Ovary (tissue), 9 donors: ENCODE results near the gene RANBP17. TPM values are rescaled to one million over a fixed set of nuclear protein-coding genes. Genes with fewer than 3 reads are reported as not detected.

Experiments used
- DNase-seq, 5 donors: peaks; one replicate each; pipeline ENCODE4 v3.0.0-alpha.2; 2019 to 2020
- H3K27ac ChIP-seq, 2 donors: fragments of 200-600 bp; one replicate each; pipeline versions ENCODE4 v1.5.1 to v1.8.0; 2019 to 2022
- H3K27me3 ChIP-seq: fragments of 200-600 bp; one replicate; pipeline ENCODE4 v1.8.0; 2022
- H3K36me3 ChIP-seq: fragments of 200-600 bp; sonication (generic); one replicate; pipeline ENCODE4 v1.5.1; 2019
- H3K4me1 ChIP-seq: one replicate; pipeline ENCODE4 v1.8.1; 2013; ENCODE audit warnings: mild to moderate bottlenecking, moderate library complexity; ENCODE audit not compliant: insufficient read depth
- H3K4me3 ChIP-seq: fragments of 200-600 bp; sonication (generic); one replicate; pipeline ENCODE4 v1.5.1; 2017
- H3K9me3 ChIP-seq, 2 donors: fragments of 200-600 bp in 1 of 2; sonication (generic) in 1 of 2; one replicate each; pipeline versions ENCODE4 v1.5.1 to v1.8.1; 2013 to 2019; ENCODE audit warnings: mild to moderate bottlenecking in 1 of 2, moderate library complexity in 1 of 2
- CTCF ChIP-seq, 3 donors: fragments of 450-650 bp in 2 of 3; fragments of 200-600 bp in 1 of 3; IDR thresholded peaks; one replicate each; pipeline versions ENCODE4 v1.5.1 to v1.8.0; 2016 to 2022; ENCODE audit warnings: antibody characterized with exemption in 3 of 3, mild to moderate bottlenecking in 1 of 3
- EP300 ChIP-seq: sonication (generic); formaldehyde crosslinking; IDR thresholded peaks from one replicate; pipeline ENCODE4 v1.6.1; 2017; ENCODE audit warnings: antibody characterized with exemption
- POLR2A ChIP-seq: fragments of 450-650 bp; IDR thresholded peaks from one replicate; pipeline ENCODE4 v1.6.1; 2017; ENCODE audit warnings: antibody characterized with exemption, mild to moderate bottlenecking, moderate library complexity
- WGBS, 3 donors: extraction: QIAGEN DNeasy Blood & Tissue Kit in 1 of 3; methylation state at CpG; one replicate each; pipeline versions ENCODE4 v1.1.5 to v1.1.7; 2013 to 2017; 5-methylcytosine and 5-hydroxymethylcytosine counted together
- intact Hi-C, 4 donors: fragments of 100-400 bp; cut with DNase I; formaldehyde crosslinking; loops; one replicate each; pipeline versions ENCODE4 v1.11.0 to v1.15.1; 2022 to 2023
- polyA plus RNA-seq, 2 donors: library from polyadenylated mRNA; stranded (reverse); fragments of 200-250 nt in 1 of 2; fragments of 350-450 nt in 1 of 2; fragmentation: Illumina TruSeq in 1 of 2; extraction: RNeasy Lipid Tissue Mini Kit (QIAGEN cat#74804) in 1 of 2; gene quantifications; one replicate each; pipeline ENCODE4 v1.2.3, GENCODE V29; 2013 to 2014
- total RNA-seq, 7 donors: library from RNA; depleted of rRNA in 2 of 7; stranded (reverse); fragments of >200 nt in 2 of 7; fragmentation: NEBNext Ultra II Directional in 3 of 7; extraction: Animal tissue kit (Norgen Biotek cat#: 25700) in 3 of 7; gene quantifications; one replicate each; pipeline versions ENCODE4 v1.1.0 to v1.2.4, GENCODE V29; 2016 to 2023
- donor health status: DM: no; HTN: no; CAD: no; lungs with moderate emphysema.
- donor health status: DM: no; HTN: no; CAD: no.
- donor health status: Bipolar disorder and iron deficiency.
- donor health status: DM: yes; HTN: yes; CAD: no.
- donor health status: DM: no; HTN: no; CAD: no.
- donor health status: DM: yes; HTN: yes; CAD: no.

Gene RANBP17
- total and polyA plus RNA-seq, 9 donors, result 1.3 to 16.1 (median 8.5) TPM

DNA sequence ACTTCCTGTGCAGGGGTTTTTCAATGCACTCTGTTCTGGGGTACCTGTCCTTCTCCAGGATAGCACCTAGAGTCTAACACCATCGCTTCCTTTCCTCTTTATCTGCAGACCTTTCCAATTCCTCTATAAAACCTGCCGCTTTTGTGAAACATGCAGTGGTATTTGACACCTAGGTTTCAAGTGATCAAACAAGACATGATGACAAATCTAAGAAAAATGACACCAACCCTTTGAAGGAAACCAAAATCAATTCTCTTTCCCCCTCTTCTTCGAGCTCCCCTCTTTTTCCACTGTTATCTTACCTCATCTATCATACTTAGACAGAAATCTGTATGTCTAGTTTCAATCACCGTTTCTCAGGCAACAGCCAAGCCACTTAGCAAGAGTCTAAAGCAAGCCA, 25.6 kb upstream of the RANBP17 start:
- Histone ChIP-seq H3K27me3 (no peaks in the 10 kb centered on the region), H3K4me1 (no peaks in the 10 kb centered on the region), H3K27ac (no peak overlapping the region), H3K9me3 (no peaks in the 10 kb centered on the region), H3K36me3 (no peaks in the 10 kb centered on the region), H3K4me3 (no peak overlapping the region)
- DNase-seq, result no peak
- WGBS, 3 donors, result 63 to 81% (median 65%) methylated on average over 4 of the region's 4 CpGs
- TF ChIP-seq POLR2A (no peak), CTCF (IDR thresholded peaks at IDR 0.05) (no peak), EP300 (no peak)
- intact Hi-C loops, result no loop called here

- H3K4me3 ChIP-seq, result no peak overlapping the region
- intact Hi-C loops, result no loop called here
- H3K36me3 ChIP-seq, result no peaks in the 10 kb centered on the region
- no peak overlapping the region for H3K27ac ChIP-seq
- no peaks in the 10 kb centered on the region for H3K27me3 ChIP-seq
- DNase-seq, result no peak
- H3K4me1 ChIP-seq, result no peaks in the 10 kb centered on the region
- TF ChIP-seq POLR2A (no peak), CTCF (IDR thresholded peaks at IDR 0.05) (no peak), EP300 (no peak)
- whole genome bisulfite sequencing, 3 donors, result 72 to 80% (median 73%) methylated on average over 2 of the region's 2 CpGs
- H3K9me3 ChIP-seq, result no peaks in the 10 kb centered on the region
These were observed 17.9 kb upstream of the RANBP17 start for GRCh38 chr5:170843870-170844269.

DNA sequence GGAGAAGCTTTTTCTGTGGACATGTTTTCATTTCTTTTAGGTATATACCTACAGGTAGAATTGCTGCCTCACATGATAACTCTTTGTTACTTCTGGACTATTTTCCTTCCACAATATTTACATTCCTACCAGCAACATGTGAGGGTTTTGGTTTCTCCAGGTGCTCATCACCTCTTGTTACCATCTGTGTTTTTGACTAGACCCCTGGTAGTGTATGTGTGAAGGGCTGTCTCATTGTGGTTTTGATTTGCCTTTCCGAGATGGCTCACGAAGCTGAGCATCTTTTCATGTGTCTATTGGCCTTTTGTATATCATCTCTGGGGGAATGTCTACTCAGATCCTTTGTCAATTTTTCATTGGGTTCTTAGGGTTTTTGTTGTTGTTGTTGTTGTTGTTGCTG, 17.2 kb upstream of the RANBP17 start:
- no peaks in the 10 kb centered on the region for H3K36me3 ChIP-seq
- H3K4me3 ChIP-seq, result no peak overlapping the region
- DNase-seq, result no peak
- WGBS, 3 donors, result 68 to 98% (median 92%) methylated on average over 2 of the region's 2 CpGs
- no peaks in the 10 kb centered on the region for H3K27me3 ChIP-seq
- no peak overlapping the region for H3K27ac ChIP-seq
- TF ChIP-seq CTCF (IDR thresholded peaks at IDR 0.05) (no peak), POLR2A (no peak)
- intact Hi-C loops, result no loop called here
- H3K9me3 ChIP-seq, result no peaks in the 10 kb centered on the region
- no peaks in the 10 kb centered on the region for H3K4me1 ChIP-seq

- intact Hi-C loops, result no loop called here
These were observed 15.4 kb upstream of the RANBP17 start for GRCh38 chr5:170846416-170846815.

More at GRCh38 chr5:170846416-170846815, 15.4 kb upstream of the RANBP17 start:
- no peak for DNase-seq
- TF ChIP-seq CTCF (IDR thresholded peaks at IDR 0.05), result no peak
- no peak for TF ChIP-seq EP300
- TF ChIP-seq POLR2A, result no peak
- H3K27me3 ChIP-seq, result no peaks in the 10 kb centered on the region
- H3K36me3 ChIP-seq, result no peaks in the 10 kb centered on the region
- no peak overlapping the region for H3K27ac ChIP-seq
- H3K9me3 ChIP-seq, result no peaks in the 10 kb centered on the region
- H3K4me1 ChIP-seq, result no peaks in the 10 kb centered on the region
- no peak overlapping the region for H3K4me3 ChIP-seq
